HCT116 (cell line): ENCODE data around the gene IFT122. TPM values are rescaled to one million over a fixed set of nuclear protein-coding genes. Genes with fewer than 3 reads are reported as not detected.

Experiments
- ATAC-seq: fragments of 200-7000 bp; cut with Tn5 transposase; 2 replicates; pipeline ENCODE4 v1.9.1; 2020; ENCODE audit warnings: mild to moderate bottlenecking, moderate library complexity
- BruUV-seq: library from RNA; stranded (reverse); fragments of 400-500 nt; replicated peaks from 2 replicates; lab custom pipeline; 2021; lab: Mats Ljungman, UMichigan
- CTCF ChIA-PET: fragments of 300-600 bp; sonication (Branson Sonifier 250); formaldehyde crosslinking; loops from one replicate; lab custom pipeline; 2021; ENCODE audit warnings: antibody characterized with exemption; lab: Charles Lee
- POLR2A ChIA-PET: fragments of 300-600, 350-600 bp; sonication (Branson Sonifier 250); formaldehyde crosslinking; loops from one replicate; lab custom pipeline; 2021; ENCODE audit warnings: antibody characterized with exemption; lab: Charles Lee
- RAD21 ChIA-PET, 2 experiments: fragments of 300-600 bp; sonication (Branson Sonifier 250); formaldehyde crosslinking; loops; one replicate each; lab custom pipeline; 2023; ENCODE audit warnings: low total read pairs in 2 of 2; ENCODE audit not compliant: uncharacterized antibody in 2 of 2, unreplicated experiment in 2 of 2, low non-redundant PET in 1 of 2; lab: Charles Lee
- DNase-seq: peaks from one replicate; pipeline ENCODE4 v3.0.0-alpha.2; 2010; ENCODE audit warnings: low read depth, low spot score
- H2AFZ ChIP-seq: fragments of 200-600 bp; shearing (Covaris generic), sonication (generic); 2 replicates; pipeline ENCODE4 v1.6.1; 2017; ENCODE audit warnings: low read depth, mixed run types, mixed read lengths, antibody characterized with exemption, low read length; ENCODE audit not compliant: poor library complexity, severe bottlenecking
- H3K27ac ChIP-seq: 2 replicates; pipeline ENCODE4 v1.5.1; 2012; ENCODE audit warnings: low read depth, low read length
- H3K27me3 ChIP-seq: fragments of 200-600 bp; sonication (generic); 2 replicates; pipeline ENCODE4 v1.6.1; 2016; ENCODE audit warnings: mixed run types, low read length, mixed read lengths; ENCODE audit not compliant: insufficient read depth
- H3K36me3 ChIP-seq, 2 experiments: fragments of 200-500 bp in 1 of 2; fragments of 200-600 bp in 1 of 2; sonication (Bioruptor generic) in 1 of 2; sonication (generic) in 1 of 2; 2 replicates each; pipeline versions ENCODE4 v1.5.1 to v1.6.1; 2014 to 2016; ENCODE audit warnings: low read length in 2 of 2, inconsistent platforms in 1 of 2, mixed read lengths in 1 of 2, mixed run types in 1 of 2; ENCODE audit not compliant: insufficient read depth in 2 of 2, control insufficient read depth in 1 of 2
- H3K4me1 ChIP-seq, 2 experiments: fragments of 200-600 bp in 1 of 2; sonication (generic) in 1 of 2; 2 replicates each; pipeline versions ENCODE4 v1.5.1 to v1.6.1; 2012 to 2017; ENCODE audit warnings: low read length in 2 of 2, inconsistent platforms in 1 of 2, mild to moderate bottlenecking in 1 of 2, mixed read lengths in 1 of 2, mixed run types in 1 of 2, moderate library complexity in 1 of 2; ENCODE audit not compliant: insufficient read depth in 2 of 2, control insufficient read depth in 1 of 2
- H3K4me2 ChIP-seq: fragments of 200-600 bp; sonication (generic); 2 replicates; pipeline ENCODE4 v1.6.1; 2017; ENCODE audit warnings: mixed run types, low read length, mixed read lengths
- H3K4me3 ChIP-seq, 2 experiments: fragments of 200-600 bp in 1 of 2; sonication (generic) in 1 of 2; replicated peaks in 1 of 2; 2 replicates each; pipeline ENCODE4 v1.5.1; 2011 to 2016; ENCODE audit warnings: low read length in 2 of 2, control low read depth in 1 of 2, low read depth in 1 of 2, mild to moderate bottlenecking in 1 of 2, mixed read lengths in 1 of 2, mixed run types in 1 of 2
- H3K79me2 ChIP-seq: fragments of 200-600 bp; sonication (generic); 2 replicates; pipeline ENCODE4 v1.6.1; 2017; ENCODE audit warnings: mild to moderate bottlenecking, mixed run types, low read length, moderate library complexity, mixed read lengths; ENCODE audit not compliant: insufficient read depth
- H3K9ac ChIP-seq: fragments of 200-600 bp; sonication (generic); 2 replicates; pipeline ENCODE4 v1.6.1; 2016; ENCODE audit warnings: low read length, mixed read lengths
- H3K9me2 ChIP-seq: fragments of 200-600 bp; sonication (generic), shearing (Covaris generic); 2 replicates; pipeline ENCODE4 v1.6.1; 2017; ENCODE audit warnings: mixed run types, mild to moderate bottlenecking, moderate library complexity; ENCODE audit not compliant: insufficient read depth
- H3K9me3 ChIP-seq, 2 experiments: fragments of 200-500 bp in 1 of 2; fragments of 200-600 bp in 1 of 2; sonication (Bioruptor generic) in 1 of 2; sonication (generic) in 1 of 2; 2 replicates each; pipeline ENCODE4 v1.6.1; 2014 to 2017; ENCODE audit warnings: low read length in 2 of 2, mixed read lengths in 2 of 2, inconsistent platforms in 1 of 2, low read depth in 1 of 2, mild to moderate bottlenecking in 1 of 2, mixed run types in 1 of 2, moderate library complexity in 1 of 2; ENCODE audit not compliant: control insufficient read depth in 1 of 2, insufficient read depth in 1 of 2
- H4K20me1 ChIP-seq: fragments of 200-600 bp; sonication (generic), shearing (Covaris generic); 2 replicates; pipeline ENCODE4 v1.6.1; 2017; ENCODE audit warnings: mixed run types, mild to moderate bottlenecking, moderate library complexity; ENCODE audit not compliant: insufficient read depth
- ATF3 ChIP-seq: IDR thresholded peaks from 2 replicates; pipeline ENCODE4 v1.6.1; 2012
- CBX3 ChIP-seq: IDR thresholded peaks from 2 replicates; pipeline ENCODE4 v1.6.1; 2012; ENCODE audit warnings: low read depth
- CEBPB ChIP-seq: IDR thresholded peaks from 2 replicates; pipeline ENCODE4 v1.6.1; 2012; ENCODE audit warnings: low read depth
- EGR1 ChIP-seq: IDR thresholded peaks from 2 replicates; pipeline ENCODE4 v1.6.1; 2012; ENCODE audit warnings: low read depth
- EZH2 ChIP-seq: fragments of 200-600 bp; sonication (generic); IDR thresholded peaks from 2 replicates; pipeline ENCODE4 v1.6.1; 2017; ENCODE audit warnings: antibody characterized with exemption, mixed run types
- FOSL1 ChIP-seq: IDR thresholded peaks from 2 replicates; pipeline ENCODE4 v1.6.1; 2012; ENCODE audit warnings: low read depth
- JUND ChIP-seq: IDR thresholded peaks from 2 replicates; pipeline ENCODE4 v1.6.1; 2012
- RAD21 ChIP-seq: IDR thresholded peaks from 2 replicates; pipeline ENCODE4 v1.6.1; 2012; ENCODE audit warnings: low read depth, mild to moderate bottlenecking
- REST ChIP-seq: IDR thresholded peaks from 2 replicates; pipeline ENCODE4 v1.6.1; 2012; ENCODE audit warnings: low read depth
- SIN3A ChIP-seq: IDR thresholded peaks from 2 replicates; pipeline ENCODE4 v1.6.1; 2012; ENCODE audit warnings: low read depth
- SP1 ChIP-seq: IDR thresholded peaks from 2 replicates; pipeline ENCODE4 v1.6.1; 2012; ENCODE audit warnings: low read depth
- SRF ChIP-seq: IDR thresholded peaks from 2 replicates; pipeline ENCODE4 v1.6.1; 2012; ENCODE audit warnings: low read depth
- YY1 ChIP-seq: IDR thresholded peaks from 2 replicates; pipeline ENCODE4 v1.6.1; 2011; ENCODE audit warnings: low read length, low read depth, moderate library complexity, mild to moderate bottlenecking; ENCODE audit not compliant: insufficient replicate concordance; ENCODE audit errors: extremely low read depth
- ZBTB33 ChIP-seq: IDR thresholded peaks from 2 replicates; pipeline ENCODE4 v1.6.1; 2011; ENCODE audit warnings: mild to moderate bottlenecking, low read length, moderate library complexity; ENCODE audit not compliant: insufficient replicate concordance; ENCODE audit errors: extremely low read depth
- ZNF274 ChIP-seq: fragments of 200-500 bp; sonication (Bioruptor generic); IDR thresholded peaks from 2 replicates; pipeline ENCODE4 v1.6.1; 2014; ENCODE audit warnings: mild to moderate bottlenecking, low read depth, low read length, inconsistent platforms
- intact Hi-C: fragments of 100-400 bp; cut with micrococcal nuclease; formaldehyde crosslinking; loops from 2 replicates; pipeline ENCODE4 v1.10.0; 2022
- total RNA-seq: library from RNA; stranded (reverse); gene quantifications from one replicate; pipeline ENCODE4 v1.2.1, GENCODE V29; 2021; ENCODE audit not compliant: unreplicated experiment

IFT122 gene
- total RNA-seq, 1 experiment from 2014 or later: 21.4 TPM

GRCh38 chr3:129513705-129514104, 73.7 kb downstream of the IFT122 start:
- intact Hi-C loops: no loop called here
- no peaks in the 10 kb centered on the region for H3K4me1 ChIP-seq
- no peaks in the 10 kb centered on the region for H4K20me1 ChIP-seq
- no peak overlapping the region for H3K4me3 ChIP-seq
- ATAC-seq: no peak
- BruUV-seq: no TSS peak
- no peak overlapping the region for H3K9ac ChIP-seq
- TF ChIP-seq RAD21 (no peak), ATF3 (no peak), YY1 (no peak)
- TF ChIP-seq, all 23 proteins: peak for 0
- DNase-seq: no peak
- Histone ChIP-seq H3K4me2 (no peak overlapping the region), H3K27me3 (no peaks in the 10 kb centered on the region), H3K36me3 (no peaks in the 10 kb centered on the region), H3K9me3 (no peaks in the 10 kb centered on the region), H2AFZ (no peak overlapping the region), H3K27ac (no peak overlapping the region), H3K79me2 (no peaks in the 10 kb centered on the region), H3K9me2 (no peaks in the 10 kb centered on the region)
- ChIA-PET RAD21 (no interaction called here), CTCF (no interaction called here), POLR2A (no interaction called here)

- Histone ChIP-seq H3K27me3 (no peaks in the 10 kb centered on the region), H3K9ac (no peak overlapping the region), H3K36me3 (no peaks in the 10 kb centered on the region), H3K4me2 (no peak overlapping the region), H3K79me2 (no peaks in the 10 kb centered on the region), H3K9me3 (no peaks in the 10 kb centered on the region), H2AFZ (no peak overlapping the region), H3K27ac (no peak overlapping the region), H3K9me2 (no peaks in the 10 kb centered on the region), H3K4me3 (no peak overlapping the region), H4K20me1 (no peaks in the 10 kb centered on the region), H3K4me1 (no peaks in the 10 kb centered on the region)
- intact Hi-C loops: no loop called here
- CTCF ChIA-PET: no interaction called here
- POLR2A ChIA-PET: no interaction called here
- RAD21 ChIA-PET: no interaction called here
- TF ChIP-seq SIN3A (no peak), ZNF274 (no peak), SRF (no peak), CEBPB (no peak), ATF3 (no peak), EZH2 (no peak), CBX3 (no peak), JUND (no peak), ZBTB33 (no peak), SP1 (no peak), EGR1 (no peak), REST (no peak), FOSL1 (no peak)
- no peak for ATAC-seq
- BruUV-seq: no TSS peak
- DNase-seq: no peak
These were observed 74.1 kb downstream of the IFT122 start for GRCh38 chr3:129514110-129514509.
